GM21576 (cell line): ENCODE measurements around the gene ENPP7.

Source experiments
- ATAC-seq: cut with Tn5 transposase; IDR thresholded peaks from one replicate; pipeline ENCODE4 v1.9.1; 2021; ENCODE audit warnings: mild to moderate bottlenecking, moderate library complexity; ENCODE audit not compliant: unreplicated experiment

ENPP7 gene

DNA sequence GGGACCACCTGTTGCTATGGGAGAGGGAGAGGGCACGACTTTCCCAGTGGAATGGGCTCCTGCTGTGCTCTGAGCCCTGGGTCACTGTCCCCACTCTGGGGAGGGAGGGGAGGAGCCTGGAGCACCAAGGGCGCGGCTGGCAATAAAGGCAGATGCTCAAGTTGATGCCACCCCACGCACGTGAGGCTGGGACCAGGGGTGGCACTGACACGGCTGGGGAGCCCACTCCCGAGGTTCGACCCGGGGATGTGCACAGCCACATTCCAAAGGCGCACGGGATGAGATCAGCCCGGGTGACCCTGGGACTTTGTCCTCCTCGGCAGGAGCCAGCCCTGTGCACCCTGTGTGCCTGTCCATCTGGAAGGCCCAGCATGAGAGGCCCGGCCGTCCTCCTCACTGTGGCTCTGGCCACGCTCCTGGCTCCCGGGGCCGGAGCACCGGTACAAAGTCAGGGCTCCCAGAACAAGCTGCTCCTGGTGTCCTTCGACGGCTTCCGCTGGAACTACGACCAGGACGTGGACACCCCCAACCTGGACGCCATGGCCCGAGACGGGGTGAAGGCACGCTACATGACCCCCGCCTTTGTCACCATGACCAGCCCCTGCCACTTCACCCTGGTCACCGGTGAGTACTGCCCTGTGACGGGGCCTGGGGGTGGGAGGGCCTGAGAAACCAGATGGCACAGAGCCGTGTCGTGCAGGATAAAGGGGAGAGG is at the start of gene ENPP7:
TSS of gene ENPP7 (plus strand) at position 175 of the 715 bp plus-strand sequence. CDS start at position 372, 197 bp downstream.
- no peak for ATAC-seq

DNA sequence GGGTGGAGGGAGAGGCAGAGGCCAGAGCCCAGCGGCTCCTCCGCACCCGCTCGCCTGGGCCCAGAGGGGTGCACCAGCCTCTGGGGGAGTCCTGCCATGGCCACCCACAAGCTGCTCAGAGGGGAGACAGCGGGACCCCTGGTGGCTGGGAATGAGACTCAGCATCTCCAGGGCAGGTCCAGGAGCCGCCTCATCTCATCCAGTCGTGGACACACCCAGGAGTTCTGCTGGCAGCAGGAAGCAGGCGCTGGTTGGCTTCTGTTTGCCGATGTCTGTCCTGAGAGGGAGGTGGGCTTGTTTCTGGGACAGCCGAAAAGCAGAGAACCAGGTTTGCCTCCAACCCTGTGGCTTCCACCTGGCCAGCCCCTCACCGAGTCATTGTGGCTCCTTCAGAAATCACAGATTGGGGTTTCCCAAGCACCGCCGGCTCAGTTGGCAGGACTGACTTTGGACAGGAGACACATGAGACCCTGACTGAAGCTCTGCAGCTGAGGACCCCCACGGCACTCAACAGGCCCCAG is 49.6 kb upstream of the ENPP7 start:
- ATAC-seq: no peak

GRCh38 chr17:79681628-79682261 is 49.0 kb upstream of the ENPP7 start:
- no peak for ATAC-seq

DNA sequence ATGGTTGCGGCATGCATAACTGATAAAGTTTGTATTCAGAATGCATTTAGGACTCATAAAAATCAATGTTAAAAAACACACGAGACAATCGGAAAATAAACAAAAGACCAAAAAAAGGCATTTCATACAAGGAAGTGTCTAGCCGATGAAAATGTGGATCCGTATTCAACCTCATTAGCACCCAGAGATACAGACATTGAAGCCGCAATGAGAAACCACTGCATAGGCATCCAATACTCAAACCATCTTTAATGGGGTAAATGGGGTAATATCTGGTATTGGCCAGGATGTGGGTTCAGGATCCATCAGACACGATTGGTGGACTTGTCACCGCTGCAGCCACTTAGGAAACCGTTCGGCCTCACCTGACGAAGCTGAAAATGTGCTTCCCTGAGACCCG is 47.4 kb upstream of the ENPP7 start:
- no peak for ATAC-seq

GRCh38 chr17:79684132-79684985 is 46.4 kb upstream of the ENPP7 start:
- ATAC-seq: no peak

DNA sequence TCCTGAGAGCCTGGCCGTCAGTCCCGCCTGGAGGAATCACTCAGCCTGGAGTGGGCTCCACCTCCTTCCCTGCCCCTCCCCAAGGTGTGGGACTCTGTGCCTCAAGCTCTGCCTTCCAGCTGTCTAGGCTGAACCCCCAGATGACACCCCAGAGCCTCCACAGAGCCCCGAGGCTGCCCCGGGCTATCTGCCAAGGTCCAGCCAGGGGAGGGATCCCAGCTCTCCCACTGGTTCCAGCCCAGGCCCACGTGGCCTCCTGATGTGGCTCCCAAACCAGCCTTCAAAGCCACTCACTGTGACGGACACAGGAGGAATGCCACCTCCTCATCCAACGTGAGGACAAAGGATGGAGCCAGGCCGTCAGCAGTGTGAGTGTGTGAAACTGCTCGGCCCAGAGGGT is 45.6 kb upstream of the ENPP7 start:
- no peak for ATAC-seq

GRCh38 chr17:79686476-79686875 is 44.3 kb upstream of the ENPP7 start:
- no peak for ATAC-seq

DNA sequence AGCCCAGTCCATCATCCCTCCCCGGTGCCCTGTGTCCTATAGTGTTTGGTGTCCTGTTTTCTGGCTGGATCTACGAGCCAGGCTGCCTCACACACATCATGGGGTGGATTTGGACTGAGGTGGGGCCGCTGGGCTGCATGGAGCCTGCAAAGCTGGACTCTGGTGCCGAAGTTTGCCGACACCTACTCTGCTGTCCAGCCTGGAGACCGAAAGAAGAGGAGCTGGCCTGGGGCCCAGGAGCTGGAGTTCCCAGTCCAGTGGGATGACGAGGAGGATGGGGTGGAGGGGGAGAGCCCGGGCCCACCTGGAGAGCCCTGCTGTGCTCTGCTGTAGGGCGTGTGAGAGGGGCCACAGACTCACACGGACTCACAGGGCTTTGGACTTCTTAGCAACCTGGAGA is 40.3 kb upstream of the ENPP7 start:
- no peak for ATAC-seq

GRCh38 chr17:79690988-79691836 is 39.5 kb upstream of the ENPP7 start:
- ATAC-seq: no peak

- ATAC-seq: no peak
These were observed 38.8 kb upstream of the ENPP7 start for GRCh38 chr17:79691931-79692330.

DNA sequence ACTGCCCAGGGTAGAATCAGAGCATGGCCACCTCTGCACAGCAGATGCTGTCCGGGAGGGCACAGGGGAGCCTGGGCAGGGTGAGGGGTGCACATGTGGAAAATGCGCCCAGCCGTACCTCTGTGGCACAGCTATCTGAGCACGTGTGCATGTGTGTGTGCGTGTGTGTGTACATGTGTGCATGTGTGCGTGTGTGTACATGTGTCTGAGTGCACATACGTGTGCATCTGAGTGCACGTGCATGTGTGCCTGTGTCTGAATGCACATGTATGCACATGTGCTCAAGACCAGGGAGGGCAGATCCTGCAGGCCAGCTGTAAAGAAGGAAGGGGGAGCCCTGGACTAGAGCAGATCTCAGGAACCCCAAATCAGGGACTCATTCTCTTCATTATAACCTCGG is 37.3 kb upstream of the ENPP7 start:
- no peak for ATAC-seq

- ATAC-seq: no peak
These were observed 35.4 kb upstream of the ENPP7 start for GRCh38 chr17:79695293-79695790.

- ATAC-seq: no peak
These were observed 34.7 kb upstream of the ENPP7 start for GRCh38 chr17:79695797-79696609.

GRCh38 chr17:79696610-79696982 is 34.1 kb upstream of the ENPP7 start:
- no peak for ATAC-seq

- no peak for ATAC-seq
These were observed 32.4 kb upstream of the ENPP7 start for GRCh38 chr17:79698146-79698846.

GRCh38 chr17:79699386-79700036 is 31.2 kb upstream of the ENPP7 start:
- ATAC-seq: no peak

DNA sequence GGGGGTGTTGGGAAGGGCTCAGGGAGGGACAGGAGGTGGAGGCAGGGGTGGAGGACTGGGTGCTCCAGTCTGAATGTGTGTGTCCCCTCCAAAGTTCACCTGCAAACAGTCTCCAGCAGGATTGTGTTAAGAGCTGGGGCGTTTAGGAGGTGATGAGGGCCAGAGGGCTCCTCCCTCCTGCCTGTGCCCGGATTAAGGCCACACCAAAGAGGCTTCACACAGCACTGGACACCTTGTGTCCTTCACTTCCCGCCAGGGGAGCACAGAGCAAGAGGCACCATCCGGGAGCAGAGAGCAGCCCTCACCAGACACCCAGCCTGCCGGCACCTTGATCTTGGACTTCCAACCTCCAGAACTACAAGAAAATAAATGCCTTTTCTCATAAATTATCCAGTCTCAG is 30.2 kb upstream of the ENPP7 start:
- no peak for ATAC-seq

DNA sequence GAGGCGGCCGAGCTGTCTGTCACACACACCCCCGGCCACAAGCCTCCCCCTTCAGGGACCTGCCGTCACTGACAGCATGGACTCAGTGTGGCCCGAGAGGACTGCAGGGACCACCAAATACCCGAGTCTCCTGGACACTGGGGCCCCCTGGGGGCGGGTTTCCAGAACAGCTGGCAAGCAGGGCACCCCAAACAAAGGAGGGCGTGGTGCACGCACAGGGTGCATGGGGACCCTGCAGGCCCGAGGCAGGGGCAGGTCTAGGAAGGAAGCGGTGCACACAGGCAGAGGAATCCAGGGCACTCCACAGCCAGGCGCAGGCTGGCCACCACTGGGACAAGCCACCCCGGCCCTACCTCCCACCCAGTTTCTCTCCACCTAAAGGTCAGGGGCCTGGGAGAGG is 28.7 kb upstream of the ENPP7 start:
- ATAC-seq: no peak
